GM18867 (cell line): ENCODE results near the gene GPATCH8.

Experiments
- ATAC-seq: cut with Tn5 transposase; IDR thresholded peaks from one replicate; pipeline ENCODE4 v1.9.1; 2021; ENCODE audit warnings: mild to moderate bottlenecking, moderate library complexity; ENCODE audit not compliant: unreplicated experiment

Gene GPATCH8

GRCh38 chr17:44464037-44464436 lies 39.2 kb downstream of the GPATCH8 start:
- ATAC-seq, result no peak

GRCh38 chr17:44451832-44452231 lies 51.4 kb downstream of the GPATCH8 start:
- ATAC-seq, result no peak

- ATAC-seq, result no peak
Observed at GRCh38 chr17:44451016-44451627, 52.1 kb downstream of the GPATCH8 start.

GRCh38 chr17:44448412-44448811 lies 54.8 kb downstream of the GPATCH8 start:
- ATAC-seq, result no peak

- no peak for ATAC-seq
Observed at GRCh38 chr17:44444735-44445105, 58.5 kb downstream of the GPATCH8 start.

- ATAC-seq, result no peak
Observed at GRCh38 chr17:44442806-44443205, 60.4 kb downstream of the GPATCH8 start.

GRCh38 chr17:44439168-44439567 lies 64.0 kb downstream of the GPATCH8 start:
- no peak for ATAC-seq

- ATAC-seq, result peak; percentile 40
Observed at GRCh38 chr17:44438636-44439035, 64.6 kb downstream of the GPATCH8 start.

- no peak for ATAC-seq
Observed at GRCh38 chr17:44436336-44436735, 66.9 kb downstream of the GPATCH8 start.

GRCh38 chr17:44432254-44433157 lies 70.7 kb downstream of the GPATCH8 start:
- ATAC-seq, result no peak

GRCh38 chr17:44424828-44425461 lies 78.3 kb downstream of the GPATCH8 start:
- ATAC-seq, result no peak

- ATAC-seq, result no peak
Observed at GRCh38 chr17:44417553-44417952, 85.7 kb downstream of the GPATCH8 start.

GRCh38 chr17:44416558-44417289 lies 86.5 kb downstream of the GPATCH8 start:
- ATAC-seq, result no peak

GRCh38 chr17:44414394-44415155 lies 88.6 kb downstream of the GPATCH8 start:
- ATAC-seq, result no peak

GRCh38 chr17:44409309-44410028 lies 93.7 kb downstream of the GPATCH8 start:
- ATAC-seq, result peak; percentile 16

- peak; percentile 51 for ATAC-seq
Observed at GRCh38 chr17:44408786-44409185, 94.4 kb downstream of the GPATCH8 start.

GRCh38 chr17:44402564-44403172 lies 100.5 kb downstream of the GPATCH8 start:
- ATAC-seq, result peak; percentile 69

GRCh38 chr17:44400226-44400847 lies 102.9 kb downstream of the GPATCH8 start:
- ATAC-seq, result no peak
